GM12875 (cell line): ENCODE measurements around the gene PTPN11.

Source experiments
- H3K4me3 ChIP-seq: one replicate; pipeline ENCODE4 v1.5.1; 2011; ENCODE audit warnings: low read depth, low read length, control low read depth
- TF ChIP-seq, protein P1 (sequence below): IDR thresholded peaks from 2 replicates; pipeline ENCODE4 v1.5.1; 2011; ENCODE audit warnings: low read depth, mild to moderate bottlenecking, control low read depth, inconsistent platforms, low read length, moderate library complexity, borderline replicate concordance; ENCODE audit not compliant: insufficient read depth

PTPN11 gene

DNA sequence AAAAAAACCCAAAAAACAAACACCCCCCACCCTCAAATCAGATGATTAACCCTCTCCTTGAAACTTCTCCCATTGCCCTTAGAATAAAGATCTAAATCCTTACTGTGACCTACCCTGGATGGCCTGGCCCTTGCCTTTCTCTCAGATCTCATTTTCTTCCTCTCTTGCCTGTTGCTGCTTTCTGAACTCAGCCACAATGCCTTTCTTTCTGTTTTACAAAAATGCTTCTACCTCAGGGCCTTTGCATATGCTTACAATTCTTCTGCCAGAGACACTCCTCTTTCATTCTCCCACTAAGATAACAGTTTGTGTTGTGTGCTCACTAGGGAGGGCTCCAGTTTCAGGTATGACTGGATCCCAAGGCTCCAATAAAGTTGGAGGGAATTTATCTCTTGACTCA lies 108.3 kb downstream of the PTPN11 start:
- H3K4me3 ChIP-seq = no peak overlapping the region
- TF ChIP-seq, protein P1, sequence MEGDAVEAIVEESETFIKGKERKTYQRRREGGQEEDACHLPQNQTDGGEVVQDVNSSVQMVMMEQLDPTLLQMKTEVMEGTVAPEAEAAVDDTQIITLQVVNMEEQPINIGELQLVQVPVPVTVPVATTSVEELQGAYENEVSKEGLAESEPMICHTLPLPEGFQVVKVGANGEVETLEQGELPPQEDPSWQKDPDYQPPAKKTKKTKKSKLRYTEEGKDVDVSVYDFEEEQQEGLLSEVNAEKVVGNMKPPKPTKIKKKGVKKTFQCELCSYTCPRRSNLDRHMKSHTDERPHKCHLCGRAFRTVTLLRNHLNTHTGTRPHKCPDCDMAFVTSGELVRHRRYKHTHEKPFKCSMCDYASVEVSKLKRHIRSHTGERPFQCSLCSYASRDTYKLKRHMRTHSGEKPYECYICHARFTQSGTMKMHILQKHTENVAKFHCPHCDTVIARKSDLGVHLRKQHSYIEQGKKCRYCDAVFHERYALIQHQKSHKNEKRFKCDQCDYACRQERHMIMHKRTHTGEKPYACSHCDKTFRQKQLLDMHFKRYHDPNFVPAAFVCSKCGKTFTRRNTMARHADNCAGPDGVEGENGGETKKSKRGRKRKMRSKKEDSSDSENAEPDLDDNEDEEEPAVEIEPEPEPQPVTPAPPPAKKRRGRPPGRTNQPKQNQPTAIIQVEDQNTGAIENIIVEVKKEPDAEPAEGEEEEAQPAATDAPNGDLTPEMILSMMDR = no peak

DNA sequence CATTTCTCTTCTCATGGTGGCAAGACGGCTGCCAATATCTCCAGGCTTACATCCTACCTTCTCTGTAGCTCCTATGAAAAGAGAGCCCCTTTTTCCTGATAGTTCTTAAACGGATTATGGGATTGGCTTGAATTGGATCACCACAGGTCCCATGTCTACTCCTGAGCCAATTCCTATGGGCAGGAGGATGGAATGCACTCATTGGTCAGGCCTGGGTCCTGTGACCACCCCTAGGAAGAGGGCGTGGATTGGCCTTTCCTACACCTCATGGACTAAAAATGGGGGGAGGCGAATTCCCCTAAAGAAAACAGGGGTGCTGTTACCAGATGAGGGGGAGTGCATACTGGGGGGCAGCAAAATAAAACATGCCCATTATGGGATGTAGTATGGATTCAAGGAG lies 108.8 kb downstream of the PTPN11 start:
- no peak overlapping the region for H3K4me3 ChIP-seq
- TF ChIP-seq, protein P1 = no peak

DNA sequence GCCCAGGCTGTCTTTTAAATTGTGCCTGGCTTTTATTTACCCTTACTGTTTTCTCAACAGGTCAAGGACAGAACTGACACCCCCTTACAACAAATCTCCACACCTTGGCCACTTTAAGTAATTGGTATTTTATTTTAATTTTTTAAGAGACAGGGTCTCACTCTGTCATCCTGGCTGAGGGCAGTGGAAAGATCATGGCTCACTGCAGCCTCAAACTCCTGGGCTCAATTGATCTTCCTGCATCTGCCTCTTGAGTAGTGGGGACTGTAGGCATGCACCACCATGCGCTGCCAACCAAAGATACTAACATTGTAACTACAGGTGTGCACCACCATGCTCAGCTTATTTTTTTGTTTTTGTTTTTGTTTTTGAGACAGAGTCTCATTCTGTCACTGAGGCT lies 109.8 kb downstream of the PTPN11 start:
- no peak overlapping the region for H3K4me3 ChIP-seq
- TF ChIP-seq, protein P1 = no peak

DNA sequence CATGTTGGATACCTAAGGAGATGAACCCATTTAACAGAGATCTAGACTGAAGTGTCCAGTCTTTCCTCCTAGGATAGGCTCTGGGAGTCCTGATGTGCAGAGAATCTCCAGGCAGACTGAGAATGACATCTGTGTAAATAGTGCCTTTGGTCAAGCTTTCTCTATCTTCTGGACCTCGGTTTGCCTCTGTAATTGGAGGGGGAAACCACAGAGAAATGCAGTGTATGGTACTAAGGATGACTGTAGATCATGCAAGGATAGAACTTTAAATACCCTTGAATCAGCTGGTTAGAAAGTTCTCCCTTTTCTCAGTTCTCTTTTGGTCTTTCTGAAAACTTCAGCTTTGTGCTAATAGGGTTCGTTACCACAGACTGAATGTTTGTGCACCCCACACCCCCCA lies 112.2 kb downstream of the PTPN11 start:
- TF ChIP-seq, protein P1 = no peak
- no peak overlapping the region for H3K4me3 ChIP-seq

DNA sequence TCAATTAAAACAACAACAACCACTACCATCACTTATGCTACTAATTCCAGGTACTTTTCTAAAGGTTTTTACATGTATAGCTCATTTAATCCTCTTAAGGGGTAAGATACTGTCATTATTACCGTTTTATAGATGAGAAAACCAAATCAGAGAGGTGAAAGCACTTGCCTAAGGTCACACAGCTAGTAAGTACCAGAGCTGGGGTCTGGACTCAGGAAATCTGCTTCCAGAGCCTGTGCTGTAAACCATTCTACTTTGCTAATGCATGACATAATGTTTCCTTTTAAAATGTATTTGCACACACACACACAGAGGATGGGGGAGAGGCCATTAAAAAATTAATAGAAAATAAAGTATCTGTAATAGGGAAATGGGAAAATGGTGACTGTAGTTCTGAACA lies 113.4 kb downstream of the PTPN11 start:
- TF ChIP-seq, protein P1 = no peak
- no peak overlapping the region for H3K4me3 ChIP-seq

DNA sequence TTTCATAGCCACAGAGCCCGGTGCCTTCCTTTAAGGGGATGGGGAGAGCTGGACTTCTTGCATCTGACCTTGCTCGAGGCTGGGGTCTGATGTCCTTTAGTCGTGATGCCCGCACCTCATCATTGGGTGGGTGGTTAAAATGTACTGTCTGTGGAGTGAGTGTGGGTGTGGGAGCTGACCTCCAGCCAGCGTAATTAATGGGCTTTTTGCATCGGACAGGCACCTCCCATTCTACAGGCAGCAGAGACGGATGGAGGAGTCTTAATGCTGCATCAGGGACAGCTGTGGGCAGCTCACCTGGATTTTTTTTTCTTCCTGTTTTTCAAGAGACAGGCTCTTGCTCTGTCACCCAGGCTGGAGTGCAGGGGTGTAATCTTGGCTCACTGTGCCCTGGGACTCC lies 114.8 kb downstream of the PTPN11 start:
- TF ChIP-seq, protein P1 = no peak
- H3K4me3 ChIP-seq = no peak overlapping the region

DNA sequence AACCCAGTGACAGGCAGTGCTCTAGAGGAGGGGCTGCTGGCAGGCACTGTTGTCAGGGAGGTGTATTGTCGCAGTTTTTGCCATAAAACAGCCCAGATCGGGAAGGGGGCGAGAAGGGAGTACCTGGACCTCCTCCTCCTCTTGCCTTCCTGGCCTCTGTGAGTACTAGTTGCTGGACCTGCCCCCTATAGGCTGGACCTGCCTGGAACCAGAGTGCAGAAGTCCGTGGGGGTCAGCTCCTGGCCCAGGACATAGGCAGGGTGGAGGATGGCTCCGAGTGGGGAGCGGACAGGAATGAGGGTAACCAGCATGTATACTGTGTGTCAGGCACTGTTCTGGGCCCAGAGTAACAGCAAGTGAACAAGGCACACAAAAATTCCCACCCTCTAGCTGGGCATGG lies 116.3 kb downstream of the PTPN11 start:
- no peak overlapping the region for H3K4me3 ChIP-seq
- TF ChIP-seq, protein P1 = no peak
